PC-9 (cell line): Measurements from ENCODE around the gene TMEM234.

Experiments used
- CTCF ChIP-seq: fragments of 200-600 bp; sonication (generic); conservative IDR thresholded peaks from 2 replicates; pipeline ENCODE4 v1.6.1; 2017; ENCODE audit warnings: mixed run types, antibody characterized with exemption, mild to moderate bottlenecking, moderate library complexity
- EZH2 ChIP-seq: fragments of 200-600 bp; sonication (generic); IDR thresholded peaks from 2 replicates; pipeline ENCODE4 v1.8.0; 2017; ENCODE audit warnings: antibody characterized with exemption, low read depth

GRCh38 chr1:32208469-32208868 is 13.7 kb downstream of the TMEM234 start:
- TF ChIP-seq CTCF, result no peak
- no peak for TF ChIP-seq EZH2
